OCI-LY1 (cell line): ENCODE data around the gene EIF5.

Experiments used
- EZH2 ChIP-seq: fragments of 200-600 bp; sonication (generic), shearing (Covaris generic); IDR thresholded peaks from 2 replicates; pipeline ENCODE4 v1.8.0; 2017; ENCODE audit warnings: borderline replicate concordance, mixed run types, mild to moderate bottlenecking, antibody characterized with exemption, low read length, moderate library complexity, mixed read lengths
- TF ChIP-seq, protein P1 (sequence below): fragments of 200-600 bp; sonication (generic), shearing (Covaris generic); IDR thresholded peaks from 2 replicates; pipeline ENCODE4 v1.5.1; 2017; ENCODE audit warnings: mild to moderate bottlenecking, antibody characterized with exemption, low read length, moderate library complexity, mixed read lengths

DNA sequence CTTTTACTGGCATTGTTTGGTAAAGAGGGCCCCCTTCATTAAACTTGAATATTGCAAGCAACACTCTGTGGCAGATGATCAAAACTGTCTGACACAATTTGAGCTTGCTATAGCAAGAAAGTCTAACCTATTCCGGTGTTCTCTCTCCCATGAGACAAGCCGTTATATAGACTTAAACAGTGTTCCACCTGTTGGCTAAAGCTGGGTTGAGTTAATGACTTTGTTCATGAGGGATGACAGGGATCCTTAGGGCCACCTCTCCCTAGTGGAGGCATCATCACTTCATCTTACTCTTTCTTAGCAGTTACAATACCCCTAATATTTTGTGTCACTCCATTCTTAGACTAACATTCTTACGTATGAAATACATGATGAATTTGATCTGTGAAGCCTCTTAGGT is 3.8 kb downstream of the EIF5 start:
- TF ChIP-seq, protein P1, sequence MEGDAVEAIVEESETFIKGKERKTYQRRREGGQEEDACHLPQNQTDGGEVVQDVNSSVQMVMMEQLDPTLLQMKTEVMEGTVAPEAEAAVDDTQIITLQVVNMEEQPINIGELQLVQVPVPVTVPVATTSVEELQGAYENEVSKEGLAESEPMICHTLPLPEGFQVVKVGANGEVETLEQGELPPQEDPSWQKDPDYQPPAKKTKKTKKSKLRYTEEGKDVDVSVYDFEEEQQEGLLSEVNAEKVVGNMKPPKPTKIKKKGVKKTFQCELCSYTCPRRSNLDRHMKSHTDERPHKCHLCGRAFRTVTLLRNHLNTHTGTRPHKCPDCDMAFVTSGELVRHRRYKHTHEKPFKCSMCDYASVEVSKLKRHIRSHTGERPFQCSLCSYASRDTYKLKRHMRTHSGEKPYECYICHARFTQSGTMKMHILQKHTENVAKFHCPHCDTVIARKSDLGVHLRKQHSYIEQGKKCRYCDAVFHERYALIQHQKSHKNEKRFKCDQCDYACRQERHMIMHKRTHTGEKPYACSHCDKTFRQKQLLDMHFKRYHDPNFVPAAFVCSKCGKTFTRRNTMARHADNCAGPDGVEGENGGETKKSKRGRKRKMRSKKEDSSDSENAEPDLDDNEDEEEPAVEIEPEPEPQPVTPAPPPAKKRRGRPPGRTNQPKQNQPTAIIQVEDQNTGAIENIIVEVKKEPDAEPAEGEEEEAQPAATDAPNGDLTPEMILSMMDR = no peak
- TF ChIP-seq EZH2 = no peak
